ENCODE measurements around the gene PCDH11Y.
"Not testable (repeated sequence)": the region's sequence is repeated elsewhere in the genome, so short reads cannot be mapped to it uniquely, and the experiment has no call there.

The PCDH11Y gene

GRCh38 chrY:5000057-5000456 lies at the start of gene PCDH11Y:
Gene PCDH11Y, plus strand, starts transcription at chrY:5000296. Its CDS starts 56,804 bp downstream, at chrY:5057100.
- DNase-seq (ENCODE audit: low read depth) = peak; percentile 0

- not testable (repeated sequence) for DNase-seq (ENCODE audit: low read depth)
Observed at GRCh38 chrY:4967894-4968293, 32.2 kb upstream of the PCDH11Y start.

- not testable (repeated sequence) for DNase-seq (ENCODE audit: low read depth)
Observed at GRCh38 chrY:4991743-4992400, 8.2 kb upstream of the PCDH11Y start.

- not testable (repeated sequence) for DNase-seq (ENCODE audit: low read depth)
Observed at GRCh38 chrY:4994892-4995291, 5.2 kb upstream of the PCDH11Y start.

- DNase-seq (ENCODE audit: low read depth) = not testable (repeated sequence)
Observed at GRCh38 chrY:5002476-5003184, 2.5 kb downstream of the PCDH11Y start.

GRCh38 chrY:5038972-5039523 lies 39.0 kb downstream of the PCDH11Y start:
- DNase-seq (ENCODE audit: low read depth) = not testable (repeated sequence)

GRCh38 chrY:5083017-5083416 lies 82.9 kb downstream of the PCDH11Y start:
- DNase-seq (ENCODE audit: low read depth) = not testable (repeated sequence)

- DNase-seq (ENCODE audit: low read depth) = not testable (repeated sequence)
Observed at GRCh38 chrY:5182998-5183397, 182.9 kb downstream of the PCDH11Y start.

- not testable (repeated sequence) for DNase-seq (ENCODE audit: low read depth)
Observed at GRCh38 chrY:5215116-5215515, 215.0 kb downstream of the PCDH11Y start.

- not testable (repeated sequence) for DNase-seq (ENCODE audit: low read depth)
Observed at GRCh38 chrY:5324931-5325330, 324.8 kb downstream of the PCDH11Y start.

GRCh38 chrY:5342220-5342619 lies 342.1 kb downstream of the PCDH11Y start:
- DNase-seq (ENCODE audit: low read depth) = not testable (repeated sequence)

GRCh38 chrY:5543705-5544104 lies 543.6 kb downstream of the PCDH11Y start:
- DNase-seq (ENCODE audit: low read depth) = not testable (repeated sequence)

GRCh38 chrY:5638589-5638988 lies 638.5 kb downstream of the PCDH11Y start:
- DNase-seq (ENCODE audit: low read depth) = not testable (repeated sequence)

- not testable (repeated sequence) for DNase-seq (ENCODE audit: low read depth)
Observed at GRCh38 chrY:5679265-5679664, 679.2 kb downstream of the PCDH11Y start.

- not testable (repeated sequence) for DNase-seq (ENCODE audit: low read depth)
Observed at GRCh38 chrY:5708727-5709126, 708.6 kb downstream of the PCDH11Y start.

- DNase-seq (ENCODE audit: low read depth) = not testable (repeated sequence)
Observed at GRCh38 chrY:5709788-5710381, 709.8 kb downstream of the PCDH11Y start.

- not testable (repeated sequence) for DNase-seq (ENCODE audit: low read depth)
Observed at GRCh38 chrY:5761403-5761802, 761.3 kb downstream of the PCDH11Y start.

- not testable (repeated sequence) for DNase-seq (ENCODE audit: low read depth)
Observed at GRCh38 chrY:5776485-5776884, 776.4 kb downstream of the PCDH11Y start.

All from activated T-cell treated with anti-CD3 and anti-CD28 coated beads for 24 hours (primary cell).